DOHH2 (cell line): Measurements from ENCODE around the gene SMARCAD1.

ENCODE experiments used
- EZH2phosphoT487 ChIP-seq: fragments of 200-600 bp; sonication (generic); IDR thresholded peaks from 2 replicates; pipeline ENCODE4 v1.6.1; 2017; ENCODE audit warnings: borderline replicate concordance, mild to moderate bottlenecking, antibody characterized with exemption, low read length, moderate library complexity, mixed read lengths
- TF ChIP-seq, protein P1 (sequence below): fragments of 200-600 bp; sonication (generic); IDR thresholded peaks from one replicate; pipeline ENCODE4 v1.5.1; 2014; ENCODE audit warnings: antibody characterized with exemption, mild to moderate bottlenecking, low read depth, low read length; ENCODE audit not compliant: poor library complexity, severe bottlenecking

DNA sequence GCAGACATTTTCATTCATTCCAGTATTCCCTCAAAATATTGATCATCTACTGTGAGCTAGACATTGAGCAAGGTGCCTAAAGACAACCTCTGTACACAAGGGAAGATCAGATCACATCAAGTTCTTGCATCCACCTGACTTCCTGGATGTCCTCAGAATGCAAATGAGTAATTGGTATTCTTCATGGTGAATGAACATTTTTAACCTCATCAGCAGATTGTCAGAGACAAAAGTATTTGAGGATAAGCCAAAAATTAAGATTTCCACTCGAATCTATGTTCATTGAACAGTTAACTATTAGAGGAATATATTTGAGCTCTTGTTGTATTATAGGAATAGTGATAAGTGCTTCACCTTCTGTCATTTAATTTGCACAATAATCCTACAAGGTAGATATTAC is 1.3 kb downstream of the SMARCAD1 start:
- TF ChIP-seq, protein P1, sequence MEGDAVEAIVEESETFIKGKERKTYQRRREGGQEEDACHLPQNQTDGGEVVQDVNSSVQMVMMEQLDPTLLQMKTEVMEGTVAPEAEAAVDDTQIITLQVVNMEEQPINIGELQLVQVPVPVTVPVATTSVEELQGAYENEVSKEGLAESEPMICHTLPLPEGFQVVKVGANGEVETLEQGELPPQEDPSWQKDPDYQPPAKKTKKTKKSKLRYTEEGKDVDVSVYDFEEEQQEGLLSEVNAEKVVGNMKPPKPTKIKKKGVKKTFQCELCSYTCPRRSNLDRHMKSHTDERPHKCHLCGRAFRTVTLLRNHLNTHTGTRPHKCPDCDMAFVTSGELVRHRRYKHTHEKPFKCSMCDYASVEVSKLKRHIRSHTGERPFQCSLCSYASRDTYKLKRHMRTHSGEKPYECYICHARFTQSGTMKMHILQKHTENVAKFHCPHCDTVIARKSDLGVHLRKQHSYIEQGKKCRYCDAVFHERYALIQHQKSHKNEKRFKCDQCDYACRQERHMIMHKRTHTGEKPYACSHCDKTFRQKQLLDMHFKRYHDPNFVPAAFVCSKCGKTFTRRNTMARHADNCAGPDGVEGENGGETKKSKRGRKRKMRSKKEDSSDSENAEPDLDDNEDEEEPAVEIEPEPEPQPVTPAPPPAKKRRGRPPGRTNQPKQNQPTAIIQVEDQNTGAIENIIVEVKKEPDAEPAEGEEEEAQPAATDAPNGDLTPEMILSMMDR = no peak
- no peak for TF ChIP-seq EZH2phosphoT487
